Measurements from ENCODE around the gene MYMX. TPM values are rescaled to one million over a fixed set of nuclear protein-coding genes. Genes with fewer than 3 reads are reported as not detected.
"Not testable (repeated sequence)": the region's sequence is repeated elsewhere in the genome, so short reads cannot be mapped to it uniquely, and the experiment has no call there.

The MYMX gene
- total RNA-seq, 2 experiments from 2014 or later, result not detected

- no peak for ATAC-seq (ENCODE audit: low read depth)
- DNase-seq, result no peak
- Mint-ChIP-seq H3K27me3 (peaks cover 15% of the 10 kb centered on the region), H3K27ac (no peak overlapping the region), H3K4me3 (no peak overlapping the region), H3K4me1 (peaks cover 7% of the 10 kb centered on the region), H3K36me3 (no peaks in the 10 kb centered on the region), H3K9me3 (no peaks in the 10 kb centered on the region)
- POLR2A ChIA-PET, result no interaction called here
These were observed 22.4 kb upstream of the MYMX start for GRCh38 chr6:44194326-44194725.

DNA sequence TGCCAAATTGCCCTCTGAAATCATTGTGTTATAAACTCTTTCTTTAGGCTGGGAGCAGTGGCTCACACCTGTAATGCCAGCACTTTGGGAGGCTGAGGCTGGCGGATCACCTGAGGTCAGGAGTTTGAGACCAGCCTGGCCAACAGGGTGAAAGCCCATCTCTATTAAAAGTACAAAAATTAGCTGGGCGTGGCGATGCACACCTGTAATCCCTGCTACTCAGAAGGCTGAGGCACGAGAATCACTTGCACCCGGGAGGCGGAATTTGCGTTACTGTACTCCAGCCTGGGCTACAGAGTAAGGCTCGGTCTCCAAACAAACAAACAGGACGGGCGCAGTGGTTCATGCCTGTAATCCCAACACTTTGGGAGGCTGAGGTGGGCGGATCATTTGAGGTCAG lies 20.4 kb upstream of the MYMX start:
- H3K27ac Mint-ChIP-seq; ATAC-seq (ENCODE audit: low read depth); H3K9me3 Mint-ChIP-seq; DNase-seq; H3K4me3 Mint-ChIP-seq; POLR2A ChIA-PET; H3K36me3 Mint-ChIP-seq; H3K4me1 Mint-ChIP-seq: not testable (repeated sequence)
- peaks cover 20% of the 10 kb centered on the region for H3K27me3 Mint-ChIP-seq

DNA sequence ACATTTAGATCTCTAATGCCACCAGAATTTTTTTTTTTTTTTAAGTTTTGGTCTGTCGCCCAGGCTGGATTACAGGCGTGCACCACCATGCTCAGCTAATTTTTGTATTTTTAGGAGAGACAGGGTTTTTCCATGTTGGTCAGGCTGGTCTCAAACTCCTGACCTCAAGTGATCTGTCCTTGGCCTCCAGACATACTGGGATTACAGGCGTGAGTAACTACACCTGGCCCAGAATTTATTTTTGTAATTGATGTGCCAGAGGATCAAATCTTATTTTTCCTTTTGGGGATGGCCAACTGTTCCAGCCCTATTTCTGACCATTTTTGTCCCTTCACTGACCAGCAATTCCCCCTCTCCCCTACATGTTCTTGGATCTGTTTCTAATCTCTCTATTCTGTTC lies 18.0 kb upstream of the MYMX start:
- Mint-ChIP-seq H3K9me3 (no peaks in the 10 kb centered on the region), H3K4me3 (no peak overlapping the region), H3K27me3 (peaks cover 20% of the 10 kb centered on the region), H3K36me3 (no peaks in the 10 kb centered on the region), H3K27ac (no peak overlapping the region), H3K4me1 (no peaks in the 10 kb centered on the region)
- DNase-seq (no peak), ATAC-seq (ENCODE audit: low read depth) (no peak)
- POLR2A ChIA-PET, result no interaction called here

GRCh38 chr6:44199883-44200282 lies 16.8 kb upstream of the MYMX start:
- no peak overlapping the region for H3K4me3 Mint-ChIP-seq
- no peak overlapping the region for H3K27ac Mint-ChIP-seq
- no peak for DNase-seq
- no peaks in the 10 kb centered on the region for H3K36me3 Mint-ChIP-seq
- H3K4me1 Mint-ChIP-seq, result no peaks in the 10 kb centered on the region
- POLR2A ChIA-PET, result no interaction called here
- peaks cover 27% of the 10 kb centered on the region for H3K27me3 Mint-ChIP-seq
- ATAC-seq (ENCODE audit: low read depth), result no peak
- no peaks in the 10 kb centered on the region for H3K9me3 Mint-ChIP-seq

GRCh38 chr6:44201200-44201599 lies 15.5 kb upstream of the MYMX start:
- no peaks in the 10 kb centered on the region for H3K36me3 Mint-ChIP-seq
- H3K4me3 Mint-ChIP-seq, result no peak overlapping the region
- POLR2A ChIA-PET, result no interaction called here
- DNase-seq (no peak), ATAC-seq (ENCODE audit: low read depth) (no peak)
- no peaks in the 10 kb centered on the region for H3K9me3 Mint-ChIP-seq
- no peak overlapping the region for H3K27ac Mint-ChIP-seq
- H3K27me3 Mint-ChIP-seq, result peaks cover 27% of the 10 kb centered on the region
- H3K4me1 Mint-ChIP-seq, result no peaks in the 10 kb centered on the region

GRCh38 chr6:44201638-44202303 lies 15.0 kb upstream of the MYMX start:
- H3K4me1 Mint-ChIP-seq, result no peaks in the 10 kb centered on the region
- DNase-seq (no peak), ATAC-seq (ENCODE audit: low read depth) (no peak)
- no peak overlapping the region for H3K4me3 Mint-ChIP-seq
- POLR2A ChIA-PET, result no interaction called here
- H3K27me3 Mint-ChIP-seq, result peaks cover 31% of the 10 kb centered on the region
- H3K9me3 Mint-ChIP-seq, result no peaks in the 10 kb centered on the region
- no peaks in the 10 kb centered on the region for H3K36me3 Mint-ChIP-seq
- no peak overlapping the region for H3K27ac Mint-ChIP-seq

- Mint-ChIP-seq H3K9me3 (no peaks in the 10 kb centered on the region), H3K4me1 (no peaks in the 10 kb centered on the region), H3K4me3 (no peak overlapping the region), H3K36me3 (no peaks in the 10 kb centered on the region), H3K27me3 (peaks cover 31% of the 10 kb centered on the region), H3K27ac (no peak overlapping the region)
- DNase-seq (no peak), ATAC-seq (ENCODE audit: low read depth) (no peak)
- POLR2A ChIA-PET, result interaction anchor here (0.6 kb wide), 1 partner anchor 489 kb away, joined by 5 read pairs; no protein-coding TSS in a partner anchor
These were observed 14.3 kb upstream of the MYMX start for GRCh38 chr6:44202332-44202971.

GRCh38 chr6:44202972-44203750 lies 13.6 kb upstream of the MYMX start:
- DNase-seq (no peak), ATAC-seq (ENCODE audit: low read depth) (no peak)
- no peaks in the 10 kb centered on the region for H3K9me3 Mint-ChIP-seq
- no peak overlapping the region for H3K27ac Mint-ChIP-seq
- POLR2A ChIA-PET, result interaction anchor here (0.6 kb wide), 1 partner anchor 490 kb away, joined by 5 read pairs; no protein-coding TSS in a partner anchor
- H3K4me3 Mint-ChIP-seq, result no peak overlapping the region
- H3K27me3 Mint-ChIP-seq, result peaks cover 31% of the 10 kb centered on the region
- H3K4me1 Mint-ChIP-seq, result no peaks in the 10 kb centered on the region
- no peaks in the 10 kb centered on the region for H3K36me3 Mint-ChIP-seq

DNA sequence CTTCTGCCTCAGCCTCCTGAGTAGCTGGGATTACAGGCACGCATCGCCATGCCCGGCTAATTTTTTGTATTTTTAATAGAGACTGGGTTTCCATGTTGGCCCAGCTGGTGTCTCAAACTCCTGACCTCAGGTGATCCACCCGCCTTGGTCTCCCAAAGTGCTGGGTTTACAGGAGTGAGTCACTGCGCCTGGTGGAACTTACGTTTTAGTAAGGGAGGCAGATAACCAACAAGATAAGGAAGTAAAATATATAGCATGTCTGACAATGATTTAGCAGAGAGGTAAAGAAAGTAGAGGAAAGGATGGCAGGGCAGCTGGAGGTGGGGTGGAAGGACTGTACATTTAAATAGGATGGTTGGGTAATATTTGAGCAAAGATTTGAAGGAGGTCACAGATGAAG lies 12.8 kb upstream of the MYMX start:
- POLR2A ChIA-PET, result no interaction called here
- DNase-seq, result no peak
- no peaks in the 10 kb centered on the region for H3K9me3 Mint-ChIP-seq
- no peak overlapping the region for H3K4me3 Mint-ChIP-seq
- peaks cover 32% of the 10 kb centered on the region for H3K27me3 Mint-ChIP-seq
- H3K4me1 Mint-ChIP-seq, result no peaks in the 10 kb centered on the region
- no peak overlapping the region for H3K27ac Mint-ChIP-seq
- ATAC-seq (ENCODE audit: low read depth), result no peak
- H3K36me3 Mint-ChIP-seq, result no peaks in the 10 kb centered on the region

DNA sequence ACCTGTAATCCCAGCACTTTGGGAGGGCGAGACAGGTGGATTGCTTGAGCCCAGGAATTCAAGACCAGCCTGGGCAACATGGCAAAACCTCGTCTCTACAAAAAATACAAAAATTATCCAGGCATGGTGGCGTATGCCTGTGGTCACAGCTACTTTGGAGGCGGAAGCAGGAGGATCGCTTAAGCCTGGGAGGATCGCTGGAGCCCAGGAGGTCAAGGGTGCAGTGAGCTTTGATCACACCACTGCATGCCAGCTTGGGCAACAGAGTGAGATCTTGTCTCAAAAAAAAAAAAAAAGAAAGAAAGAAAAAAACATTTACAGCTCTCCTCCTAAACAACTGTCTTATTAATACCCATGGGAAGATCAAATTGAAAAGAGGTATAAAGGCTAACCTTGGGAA lies 8.8 kb upstream of the MYMX start:
- Mint-ChIP-seq H3K27ac (no peak overlapping the region), H3K27me3 (peaks cover 30% of the 10 kb centered on the region), H3K4me1 (no peaks in the 10 kb centered on the region), H3K9me3 (no peaks in the 10 kb centered on the region), H3K4me3 (no peak overlapping the region), H3K36me3 (no peaks in the 10 kb centered on the region)
- ATAC-seq (ENCODE audit: low read depth), result no peak
- POLR2A ChIA-PET, result no interaction called here
- DNase-seq, result no peak

DNA sequence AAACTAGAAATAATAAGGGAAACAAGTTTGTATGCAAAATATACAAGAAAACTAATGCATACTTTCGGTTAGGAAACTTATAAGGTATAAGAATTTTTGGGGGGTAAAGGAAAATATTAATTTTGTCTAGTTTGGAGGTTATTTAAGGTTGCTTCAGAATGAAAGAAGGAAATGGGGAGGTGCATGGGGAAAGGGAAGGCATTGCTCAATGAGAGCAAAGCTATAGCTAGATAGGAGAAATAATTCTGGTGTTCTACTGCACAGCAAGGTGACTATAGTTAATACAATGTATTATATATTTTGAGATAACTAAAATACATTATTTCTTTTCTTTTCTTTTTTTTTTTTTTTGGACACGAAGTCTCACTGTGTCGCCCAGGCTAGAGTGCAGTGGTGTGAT lies 5.4 kb upstream of the MYMX start:
- Mint-ChIP-seq H3K27ac (no peak overlapping the region), H3K27me3 (peaks cover 21% of the 10 kb centered on the region), H3K4me3 (no peak overlapping the region), H3K9me3 (no peaks in the 10 kb centered on the region), H3K36me3 (no peaks in the 10 kb centered on the region), H3K4me1 (no peaks in the 10 kb centered on the region)
- DNase-seq (no peak), ATAC-seq (ENCODE audit: low read depth) (no peak)
- POLR2A ChIA-PET, result no interaction called here

DNA sequence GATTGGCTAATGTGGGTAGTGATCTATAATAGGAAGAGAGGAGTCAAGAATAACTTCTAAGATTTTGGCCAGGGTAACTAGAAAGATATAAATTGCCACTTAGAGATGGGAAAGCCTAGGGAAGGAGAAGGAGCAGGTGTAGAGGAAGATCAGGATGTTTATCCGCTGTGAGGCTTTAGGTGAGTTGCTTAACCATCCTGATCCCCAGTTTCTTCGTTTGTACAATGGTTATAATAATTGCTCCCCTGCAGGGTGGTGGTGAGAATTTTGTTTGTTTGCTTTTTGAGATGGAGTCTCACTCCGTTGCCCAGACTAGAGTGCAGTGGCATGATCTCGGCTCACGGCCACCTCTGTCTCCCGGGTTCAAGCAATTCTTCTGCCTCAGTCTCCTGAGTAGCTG lies 2.4 kb upstream of the MYMX start:
- H3K9me3 Mint-ChIP-seq, result no peaks in the 10 kb centered on the region
- POLR2A ChIA-PET, result no interaction called here
- peaks cover 2% of the 10 kb centered on the region for H3K4me1 Mint-ChIP-seq
- ATAC-seq (ENCODE audit: low read depth) (no peak), DNase-seq (no peak)
- H3K27me3 Mint-ChIP-seq, result peaks cover 22% of the 10 kb centered on the region
- H3K36me3 Mint-ChIP-seq, result no peaks in the 10 kb centered on the region
- H3K4me3 Mint-ChIP-seq, result no peak overlapping the region
- H3K27ac Mint-ChIP-seq, result no peak overlapping the region

DNA sequence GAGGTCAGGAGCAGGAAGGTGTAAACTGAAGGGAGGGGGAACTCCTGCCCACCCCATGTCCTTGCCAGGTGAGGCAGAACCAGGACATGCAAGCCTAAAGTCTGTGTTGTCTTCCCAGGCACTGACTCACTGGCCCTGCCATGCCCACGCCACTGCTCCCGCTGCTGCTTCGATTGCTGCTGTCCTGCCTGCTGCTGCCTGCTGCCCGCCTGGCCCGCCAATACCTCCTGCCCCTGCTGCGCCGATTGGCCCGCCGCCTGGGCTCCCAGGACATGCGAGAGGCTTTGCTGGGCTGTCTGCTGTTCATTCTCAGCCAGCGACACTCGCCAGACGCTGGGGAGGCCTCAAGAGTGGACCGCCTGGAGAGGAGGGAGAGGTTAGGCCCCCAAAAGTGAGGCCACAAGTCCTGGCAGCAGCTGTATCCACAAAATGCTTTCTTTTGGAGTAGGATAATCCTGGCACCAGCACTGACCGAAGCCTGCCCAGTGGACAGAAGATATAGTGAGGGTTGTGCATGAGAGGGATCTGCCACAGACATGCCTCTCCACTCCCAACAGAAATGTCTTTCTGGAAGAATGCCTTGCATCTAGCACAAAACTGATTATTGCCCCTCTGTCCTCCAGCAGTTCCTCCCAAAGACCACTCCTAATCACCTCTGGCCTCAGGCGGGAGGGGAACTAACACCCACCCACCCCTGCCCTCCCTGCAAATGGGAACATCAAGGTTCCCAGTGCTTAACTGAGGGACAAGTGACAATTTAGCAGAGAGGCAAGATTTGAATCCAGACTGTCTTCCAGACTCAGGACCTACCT lies 812 bp downstream of the MYMX start:
- ATAC-seq (ENCODE audit: low read depth) (no peak), DNase-seq (no peak)
- peaks cover 14% of the 10 kb centered on the region for H3K4me1 Mint-ChIP-seq
- no peaks in the 10 kb centered on the region for H3K36me3 Mint-ChIP-seq
- H3K9me3 Mint-ChIP-seq, result no peaks in the 10 kb centered on the region
- H3K4me3 Mint-ChIP-seq, result no peak overlapping the region
- no peak overlapping the region for H3K27ac Mint-ChIP-seq
- POLR2A ChIA-PET, result no interaction called here
- peaks cover 15% of the 10 kb centered on the region for H3K27me3 Mint-ChIP-seq

Measured in activated naive CD8-positive, alpha-beta T cell treated with anti-CD3 and anti-CD28 coated beads, Interleukin-2, amount 10 ng/mL, durations not matched to agents 7 days and 5 days (primary cell).